Measurements from ENCODE around the gene SLC17A5.
"Not testable (repeated sequence)": the region's sequence is repeated elsewhere in the genome, so short reads cannot be mapped to it uniquely, and the experiment has no call there.

Gene SLC17A5, protein sequence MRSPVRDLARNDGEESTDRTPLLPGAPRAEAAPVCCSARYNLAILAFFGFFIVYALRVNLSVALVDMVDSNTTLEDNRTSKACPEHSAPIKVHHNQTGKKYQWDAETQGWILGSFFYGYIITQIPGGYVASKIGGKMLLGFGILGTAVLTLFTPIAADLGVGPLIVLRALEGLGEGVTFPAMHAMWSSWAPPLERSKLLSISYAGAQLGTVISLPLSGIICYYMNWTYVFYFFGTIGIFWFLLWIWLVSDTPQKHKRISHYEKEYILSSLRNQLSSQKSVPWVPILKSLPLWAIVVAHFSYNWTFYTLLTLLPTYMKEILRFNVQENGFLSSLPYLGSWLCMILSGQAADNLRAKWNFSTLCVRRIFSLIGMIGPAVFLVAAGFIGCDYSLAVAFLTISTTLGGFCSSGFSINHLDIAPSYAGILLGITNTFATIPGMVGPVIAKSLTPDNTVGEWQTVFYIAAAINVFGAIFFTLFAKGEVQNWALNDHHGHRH

DNA sequence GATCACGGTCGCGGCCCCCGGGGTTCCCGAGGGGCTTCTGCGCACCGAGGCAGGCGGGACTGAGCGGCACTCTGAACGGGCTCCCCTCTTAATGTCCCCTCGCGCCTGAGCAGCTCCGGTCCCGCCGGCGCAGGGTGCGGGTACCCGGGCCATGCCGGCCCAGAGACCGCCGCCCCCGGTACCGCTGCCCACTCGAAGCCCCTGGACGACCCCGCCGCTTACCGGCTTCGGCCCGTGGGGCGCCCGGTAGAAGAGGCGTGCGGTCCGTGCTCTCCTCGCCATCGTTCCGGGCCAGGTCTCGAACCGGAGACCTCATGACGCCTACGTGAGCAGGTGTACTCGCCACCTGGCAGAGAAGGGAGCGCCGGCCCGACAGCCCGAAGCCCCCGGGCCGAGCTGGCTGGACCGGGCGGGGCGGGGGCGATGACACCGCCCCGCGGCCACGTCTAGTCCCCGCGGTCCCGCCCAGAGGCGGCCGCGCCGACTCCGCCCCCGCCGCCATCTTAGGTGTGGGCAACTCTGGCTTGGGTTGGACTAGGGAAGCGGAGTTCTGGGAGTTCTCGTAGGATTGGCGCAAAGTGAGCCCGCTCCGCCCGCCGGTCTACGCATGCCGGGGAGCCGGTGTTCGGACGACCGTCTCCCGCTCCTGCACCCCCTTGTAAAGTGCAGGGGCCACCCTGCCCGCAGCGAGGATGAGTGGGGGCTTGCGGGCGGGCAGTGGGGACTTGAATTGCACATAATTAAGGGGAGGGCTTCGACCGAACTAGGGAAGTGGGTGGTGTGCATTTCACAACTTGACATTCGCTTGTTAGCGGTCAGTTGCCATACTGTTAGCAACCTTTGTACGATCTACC, at the start of gene SLC17A5:
Gene SLC17A5, minus strand, starts transcription at position 422 of the 854 bp plus-strand sequence. Its CDS starts 106 bp downstream, at position 316.
- DNase-seq (ENCODE audit: low spot score) = peak; percentile 93

DNA sequence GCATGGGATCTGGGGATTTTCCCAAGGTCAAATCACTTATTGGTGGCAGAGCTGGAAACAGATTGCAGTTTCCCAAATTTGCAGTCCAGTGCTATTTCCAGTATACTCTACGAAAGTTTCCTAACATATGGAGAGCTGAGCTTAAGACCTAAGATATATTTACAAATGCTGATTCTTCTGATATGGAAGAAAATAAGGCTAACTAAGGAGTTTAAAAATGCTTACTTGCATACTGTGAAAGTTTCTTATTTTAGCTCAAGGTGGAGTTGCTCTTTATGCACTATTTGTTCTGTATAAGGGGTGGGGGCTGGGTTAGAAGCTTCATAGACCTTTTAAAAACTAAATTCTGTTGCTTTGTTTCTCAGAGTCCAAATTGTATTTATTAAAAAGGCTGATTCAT, 49.7 kb upstream of the SLC17A5 start:
- DNase-seq (ENCODE audit: low spot score) = no peak

DNA sequence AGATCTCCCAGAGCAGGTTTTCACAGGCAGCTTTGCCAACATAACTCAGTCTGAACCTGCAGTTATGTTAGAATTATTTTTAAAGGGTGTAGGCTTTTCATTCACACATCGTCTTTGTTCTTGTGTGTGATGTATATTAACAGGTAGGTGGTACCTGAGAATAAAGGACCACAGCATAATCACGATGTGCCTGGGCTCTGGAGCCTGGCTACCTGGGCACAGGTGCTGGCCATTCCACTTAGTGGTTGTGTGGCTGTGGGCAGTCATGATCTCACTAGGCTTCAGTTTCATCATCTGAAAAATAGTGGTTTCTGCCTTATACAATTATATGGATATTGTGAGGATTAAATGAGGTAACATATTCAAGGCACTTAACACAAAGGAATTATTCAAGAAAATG, 48.7 kb upstream of the SLC17A5 start:
- DNase-seq (ENCODE audit: low spot score) = no peak

DNA sequence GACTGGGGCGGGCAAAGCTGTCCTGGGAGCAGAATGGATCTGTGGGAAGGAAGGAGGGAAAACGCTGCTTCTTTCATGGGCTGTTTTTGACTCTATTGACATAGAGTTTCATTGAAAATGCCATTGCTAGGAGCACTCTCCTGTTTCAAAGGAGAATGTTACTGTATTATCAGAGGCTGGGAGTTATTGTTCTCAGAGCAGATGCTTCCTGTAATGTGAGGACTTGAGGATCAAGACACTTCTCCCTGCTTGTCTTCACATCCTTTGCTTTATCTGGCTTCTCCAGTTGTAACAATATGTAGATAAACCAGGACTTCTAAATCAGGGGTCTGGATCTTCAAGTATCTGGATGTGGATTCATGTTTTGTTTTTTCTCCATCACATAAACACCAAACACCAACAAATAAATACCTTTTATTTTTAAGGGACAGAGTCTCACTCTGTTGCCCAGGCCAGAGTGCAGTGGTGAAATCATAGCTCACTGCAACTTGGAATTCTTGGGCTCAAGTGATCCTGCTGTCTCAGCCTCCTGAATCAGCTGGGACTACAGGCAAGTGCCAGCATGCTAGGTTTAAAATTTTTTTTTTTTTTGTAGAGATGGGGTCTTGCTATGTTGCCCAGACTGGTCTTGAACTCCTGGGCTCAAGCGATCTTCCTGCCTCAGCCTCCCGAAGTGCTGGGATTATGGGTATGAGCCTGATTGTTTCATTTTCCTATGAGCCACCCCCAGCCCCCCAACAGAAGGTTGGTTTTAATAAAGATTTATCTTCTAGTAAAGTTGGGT, 46.1 kb upstream of the SLC17A5 start:
- no peak for DNase-seq (ENCODE audit: low spot score)

DNA sequence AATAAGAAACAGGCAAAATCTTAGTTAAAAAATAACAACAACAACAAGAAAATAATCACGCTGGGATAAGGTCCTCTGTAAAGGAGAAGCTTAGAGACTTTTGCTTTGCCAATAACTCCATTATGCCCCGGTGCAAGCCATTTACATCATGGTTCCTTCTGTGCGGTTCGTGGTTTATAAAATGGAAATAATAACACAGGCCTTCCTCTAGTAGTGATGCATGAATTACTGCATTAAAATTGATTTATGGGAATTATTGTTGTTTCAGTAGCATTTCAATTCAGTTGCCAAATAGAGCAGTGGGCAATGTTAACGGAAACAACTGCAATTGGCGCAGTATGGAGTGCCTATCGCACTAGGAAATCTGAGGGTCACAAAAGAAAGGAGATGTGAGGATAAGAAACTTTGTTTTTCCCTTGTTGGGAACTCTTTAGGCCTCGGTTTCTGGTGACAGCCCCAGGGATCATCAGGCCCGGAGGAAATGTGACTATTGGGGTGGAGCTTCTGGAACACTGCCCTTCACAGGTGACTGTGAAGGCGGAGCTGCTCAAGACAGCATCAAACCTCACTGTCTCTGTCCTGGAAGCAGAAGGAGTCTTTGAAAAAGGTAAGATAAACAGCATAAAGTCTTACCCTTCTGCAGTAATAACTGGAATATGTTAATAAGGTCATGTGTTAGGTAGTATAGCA, 43.3 kb upstream of the SLC17A5 start:
- no peak for DNase-seq (ENCODE audit: low spot score)

DNA sequence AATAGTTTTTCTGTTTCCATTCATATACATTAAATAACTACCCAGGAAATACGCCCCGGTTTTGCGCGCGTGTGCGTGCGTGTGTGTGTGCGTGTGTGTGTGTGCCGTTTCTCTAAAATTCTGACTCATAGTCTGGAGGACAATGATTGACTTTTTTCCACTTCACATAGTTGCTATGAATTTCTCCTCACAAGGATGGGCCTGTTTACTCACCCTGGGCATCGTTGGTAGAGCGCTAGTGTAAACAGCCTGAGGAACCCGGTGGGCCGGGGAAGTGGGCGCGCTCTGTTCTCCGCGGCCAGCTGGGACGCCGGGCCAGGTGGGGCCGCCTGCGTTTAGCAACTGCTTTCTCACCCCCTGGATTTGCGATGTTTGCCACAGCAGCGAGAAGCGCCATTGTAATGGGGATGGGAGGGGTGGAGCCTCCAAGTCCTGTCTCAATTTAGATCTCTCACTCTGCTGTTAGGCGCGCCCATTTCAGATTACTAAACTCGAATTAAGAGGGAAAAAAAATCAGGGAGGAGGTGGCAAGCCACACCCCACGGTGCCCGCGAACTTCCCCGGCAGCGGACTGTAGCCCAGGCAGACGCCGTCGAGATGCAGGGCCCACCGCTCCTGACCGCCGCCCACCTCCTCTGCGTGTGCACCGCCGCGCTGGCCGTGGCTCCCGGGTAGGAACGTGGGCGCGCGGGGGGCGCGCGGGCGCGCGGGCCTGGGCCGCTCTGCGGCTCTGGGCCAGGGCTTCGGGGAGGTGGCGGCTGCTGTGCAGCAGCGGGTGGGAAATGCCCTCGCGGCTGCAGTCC, 42.0 kb upstream of the SLC17A5 start, which contains the start of gene CD109:
Gene CD109, plus strand, starts transcription at position 585 of the 803 bp plus-strand sequence. Its CDS starts 13 bp downstream, at position 598.
- DNase-seq (ENCODE audit: low spot score) = peak; percentile 65

DNA sequence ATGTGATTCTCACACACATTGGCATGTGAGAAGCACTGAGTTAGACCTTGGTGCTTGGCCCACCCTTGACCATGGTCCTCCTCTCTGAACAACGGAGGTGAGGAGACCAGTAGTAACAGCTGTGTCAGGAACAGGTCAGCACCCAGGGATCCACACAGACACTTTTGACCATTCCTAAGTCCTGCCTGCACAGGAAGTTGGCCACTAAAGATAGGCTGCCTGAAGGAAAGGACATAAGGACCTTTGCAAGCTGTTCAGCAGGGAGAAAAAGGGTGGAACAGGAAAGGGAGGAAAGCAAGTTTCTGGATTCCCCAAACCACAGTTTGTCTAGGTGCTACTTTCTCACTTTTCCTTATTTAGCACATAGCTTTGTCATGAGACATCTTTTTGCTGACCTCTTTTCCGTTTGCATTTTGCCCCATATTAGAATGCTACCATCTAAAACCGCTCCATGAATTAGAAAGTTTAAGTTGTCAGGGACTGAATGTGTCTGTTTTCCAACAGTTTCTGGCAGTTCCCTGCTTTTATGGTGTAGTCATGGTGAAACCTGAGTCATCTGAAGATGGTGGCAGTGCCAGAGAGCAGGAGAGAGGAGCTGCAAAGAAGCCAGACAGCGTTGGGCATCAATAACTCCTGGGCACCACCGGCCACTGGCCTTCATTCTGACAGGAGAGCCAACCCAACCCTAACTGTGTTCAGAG, 41.1 kb upstream of the SLC17A5 start:
- DNase-seq (ENCODE audit: low spot score) = peak; percentile 6

DNA sequence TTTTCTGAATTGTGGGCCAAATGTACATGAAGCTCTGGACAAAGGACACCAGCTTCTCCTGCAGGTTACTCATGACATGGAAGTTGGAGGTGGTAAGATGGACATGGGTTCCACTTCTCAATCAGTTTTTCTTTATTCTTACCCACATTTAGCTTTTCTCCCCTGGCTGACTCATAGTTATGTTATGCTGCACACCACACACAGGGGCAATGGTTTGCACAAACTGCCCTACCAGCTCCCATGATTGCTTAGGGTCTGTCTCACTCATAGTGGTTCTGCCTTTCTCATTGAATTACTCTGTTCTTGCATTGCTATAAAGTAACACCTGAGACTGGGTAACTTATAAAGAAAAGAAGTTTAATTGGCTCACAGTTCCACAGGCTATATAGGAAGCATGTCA, 37.7 kb upstream of the SLC17A5 start:
- DNase-seq (ENCODE audit: low spot score) = no peak

DNA sequence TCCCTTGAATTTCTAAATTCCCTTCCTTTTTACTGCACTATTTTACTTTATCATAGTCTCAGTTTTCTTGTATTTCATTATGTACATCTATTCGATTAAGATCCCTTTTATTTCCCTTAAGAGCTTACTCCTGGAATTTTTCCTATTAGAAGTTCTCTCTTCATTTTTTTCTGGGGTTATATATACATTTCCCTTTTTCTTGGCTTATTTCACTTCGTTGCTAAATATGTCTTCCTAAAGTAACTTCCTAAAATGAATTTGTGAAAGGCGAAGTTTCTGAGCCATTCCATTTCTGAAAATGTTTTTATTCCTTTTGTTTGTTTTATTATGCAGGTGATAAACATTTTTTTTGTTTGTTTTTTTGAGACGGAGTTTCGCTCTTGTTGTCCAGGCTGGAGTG, 36.3 kb upstream of the SLC17A5 start:
- no peak for DNase-seq (ENCODE audit: low spot score)

DNA sequence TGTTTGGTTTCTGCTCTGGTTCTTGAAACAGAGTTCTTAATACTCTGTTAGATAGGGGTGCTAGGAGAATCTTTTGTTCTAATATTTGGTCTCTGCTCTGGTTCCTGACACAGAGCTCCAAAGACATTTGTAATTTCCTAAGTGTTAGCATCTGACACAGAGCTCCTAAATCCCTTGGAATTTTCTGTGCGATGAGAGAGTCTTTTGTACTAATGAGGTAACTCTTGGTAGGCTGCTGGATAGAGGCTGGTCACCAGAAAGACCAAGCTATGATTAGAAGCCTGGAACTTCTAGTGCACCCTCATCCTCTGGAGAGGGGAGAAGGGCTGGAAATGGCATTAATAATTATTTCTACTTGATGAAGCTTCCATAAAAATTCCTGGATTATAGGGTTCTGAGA, 34.6 kb upstream of the SLC17A5 start:
- DNase-seq (ENCODE audit: low spot score) = no peak

DNA sequence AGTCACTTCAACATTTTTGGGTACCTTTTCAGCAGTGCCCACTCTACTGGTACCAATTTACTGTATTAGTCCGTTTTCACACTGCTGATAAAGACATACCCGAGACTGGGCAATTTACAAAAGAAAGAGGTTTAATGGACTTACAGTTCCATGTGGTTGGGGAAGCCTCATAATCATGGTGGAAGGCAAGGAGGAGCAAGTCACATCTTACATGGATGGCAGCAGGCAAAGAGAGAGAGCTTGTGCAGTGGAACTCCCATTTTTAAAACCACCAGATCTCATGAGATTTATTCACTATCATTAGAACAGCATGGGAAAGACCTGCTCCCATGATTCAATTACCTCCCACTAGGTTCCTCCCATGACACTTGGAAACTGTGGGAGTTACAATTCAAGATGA, 29.8 kb upstream of the SLC17A5 start:
- DNase-seq (ENCODE audit: low spot score) = not testable (repeated sequence)

DNA sequence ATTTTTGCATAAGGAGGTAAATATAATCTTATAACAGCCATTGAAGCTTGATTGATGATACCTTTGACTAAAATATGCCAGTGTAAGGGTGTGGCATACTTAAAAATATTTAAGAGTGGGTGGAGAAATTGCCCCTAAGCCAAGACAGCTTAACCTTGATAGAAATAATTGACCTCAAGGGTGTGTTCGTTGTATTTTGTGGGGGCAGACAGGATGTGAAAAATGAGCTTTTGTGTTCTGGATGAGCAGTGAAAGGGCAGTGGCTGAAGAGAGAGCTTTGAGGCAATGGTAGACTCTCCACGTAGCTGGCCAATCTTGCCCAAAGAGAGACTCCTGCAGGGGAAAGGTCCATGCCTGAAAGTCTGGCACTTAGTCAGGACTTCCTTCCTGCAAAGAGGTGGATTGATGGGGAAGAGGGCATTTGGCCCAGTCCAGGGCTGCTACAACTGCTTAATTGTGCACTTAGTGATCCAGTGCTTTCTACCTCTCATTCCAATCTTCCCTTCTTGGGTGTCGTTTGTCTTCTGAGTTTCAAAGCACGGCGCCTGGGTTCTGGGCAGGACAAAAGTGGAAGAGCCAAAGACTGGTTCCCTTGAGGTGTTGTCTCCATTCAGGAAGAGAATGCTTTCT, 26.6 kb upstream of the SLC17A5 start:
- no peak for DNase-seq (ENCODE audit: low spot score)

DNA sequence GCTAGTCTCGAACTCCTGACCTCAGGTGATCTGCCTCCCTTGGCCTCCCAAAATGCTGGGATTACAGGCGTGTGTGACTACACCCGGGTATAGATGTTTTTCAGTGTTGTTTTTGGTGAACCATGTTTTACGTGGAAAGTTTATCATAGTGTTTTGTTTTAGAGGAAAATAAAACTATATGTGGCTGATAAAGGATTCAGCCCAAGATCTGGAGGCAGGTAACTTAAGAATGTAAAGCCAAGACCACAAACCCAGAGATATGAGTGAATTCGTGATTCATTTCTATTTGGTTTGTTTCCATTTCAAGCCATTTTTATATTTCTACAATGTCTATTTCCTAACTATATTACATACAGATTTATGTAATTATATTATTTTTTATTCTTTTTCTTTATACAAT, 26.1 kb upstream of the SLC17A5 start:
- not testable (repeated sequence) for DNase-seq (ENCODE audit: low spot score)

DNA sequence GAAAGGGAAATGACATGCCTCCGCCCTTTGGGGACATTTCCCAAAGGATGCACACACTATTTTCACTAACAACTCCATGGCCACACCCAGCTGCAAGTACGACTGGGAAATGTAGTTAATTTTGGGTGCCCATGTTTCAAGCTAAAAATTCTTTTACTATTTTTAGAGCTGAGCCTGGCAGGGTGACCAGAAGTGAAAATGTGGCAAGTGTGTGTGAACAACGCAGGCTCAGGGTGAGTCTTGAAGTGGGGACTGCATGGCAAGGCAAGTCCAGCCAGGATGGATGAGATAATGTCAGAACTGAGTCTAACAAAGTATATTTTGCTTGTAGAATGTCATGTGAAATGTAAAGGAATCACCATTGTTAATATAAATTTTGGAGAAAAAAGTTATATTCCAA, 25.2 kb upstream of the SLC17A5 start:
- DNase-seq (ENCODE audit: low spot score) = no peak

DNA sequence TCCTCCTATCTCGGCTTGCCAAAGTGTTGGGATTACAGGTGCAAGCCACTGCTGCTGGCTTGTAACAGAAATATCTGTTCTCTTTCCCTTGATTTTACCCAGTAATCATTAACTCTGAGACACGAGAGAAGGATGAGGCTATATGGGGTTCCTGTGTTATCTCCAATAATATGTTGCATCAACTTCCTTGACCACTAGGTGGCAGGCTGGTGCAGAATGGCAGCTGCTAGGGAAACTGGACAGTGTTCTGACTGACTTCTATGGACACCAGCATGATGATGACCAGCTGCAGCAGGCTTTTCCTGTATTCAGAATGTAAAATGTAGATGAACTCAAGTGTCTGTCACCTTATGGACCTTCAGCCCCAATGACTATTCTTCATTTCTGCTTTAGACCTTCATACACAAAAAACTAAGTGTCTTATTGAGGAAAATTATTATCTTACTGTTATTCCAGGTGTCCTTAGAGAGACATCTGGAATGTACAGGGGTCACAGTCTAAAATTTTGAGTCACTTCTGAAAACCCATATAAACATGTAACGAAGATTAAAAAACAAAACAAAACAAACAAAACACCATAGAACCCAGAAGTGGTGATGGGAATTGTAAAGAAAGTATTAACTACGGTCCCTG, 21.8 kb upstream of the SLC17A5 start:
- peak; percentile 82 for DNase-seq (ENCODE audit: low spot score)

DNA sequence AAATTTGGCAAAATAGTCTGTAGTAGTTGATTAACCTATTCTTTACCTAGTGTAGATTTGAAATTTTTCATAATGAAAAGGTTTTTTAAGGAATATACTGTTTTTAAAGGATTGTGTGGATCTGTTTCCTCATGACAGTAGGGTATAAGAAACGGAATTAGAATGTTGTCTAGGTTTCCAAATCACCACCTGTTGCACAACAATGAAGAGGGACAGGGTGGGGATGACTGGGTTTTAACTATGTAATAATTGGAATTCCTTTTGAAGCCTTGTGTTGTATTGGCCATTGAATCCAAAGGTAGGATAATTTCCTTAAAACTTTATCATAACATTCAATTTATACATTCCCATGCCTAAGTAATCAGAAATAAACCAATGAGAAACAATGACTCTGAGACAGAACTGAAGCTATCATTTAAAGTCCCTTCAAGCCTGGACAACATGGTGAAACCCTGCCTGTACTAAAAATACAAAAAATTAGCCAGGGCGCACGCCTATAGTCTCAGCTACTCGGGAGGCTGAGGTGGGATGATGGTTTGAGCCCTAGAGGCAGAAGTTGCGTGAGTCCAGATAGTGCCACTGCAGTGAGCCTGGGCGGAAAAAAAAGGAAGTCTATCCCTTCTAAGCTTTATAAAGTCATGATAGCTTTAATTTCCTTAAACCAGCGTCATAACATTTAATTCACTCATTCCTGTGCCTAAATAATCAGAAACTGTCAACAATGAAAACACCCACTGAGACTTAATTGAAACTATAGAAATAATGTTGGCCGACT, 18.3 kb upstream of the SLC17A5 start:
- DNase-seq (ENCODE audit: low spot score) = no peak

DNA sequence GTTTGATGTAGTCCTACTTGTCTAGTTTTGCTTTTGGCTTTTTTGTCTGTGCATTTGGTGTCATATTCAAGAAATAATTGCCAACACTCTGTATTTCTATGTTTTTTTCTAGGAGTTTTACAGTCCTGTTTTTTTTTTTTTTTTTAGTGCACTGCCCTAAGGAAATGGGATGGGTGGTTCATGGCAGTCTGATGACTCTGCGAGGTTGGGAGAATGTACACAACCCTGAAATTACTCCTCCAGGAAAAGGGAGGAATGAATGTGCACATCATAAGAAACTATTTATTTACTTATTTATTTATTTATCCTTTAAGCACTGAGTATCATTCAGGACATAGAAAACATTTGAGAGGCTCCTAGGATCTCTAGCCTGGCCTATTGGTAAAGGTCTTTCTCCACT, 15.2 kb upstream of the SLC17A5 start:
- no peak for DNase-seq (ENCODE audit: low spot score)

DNA sequence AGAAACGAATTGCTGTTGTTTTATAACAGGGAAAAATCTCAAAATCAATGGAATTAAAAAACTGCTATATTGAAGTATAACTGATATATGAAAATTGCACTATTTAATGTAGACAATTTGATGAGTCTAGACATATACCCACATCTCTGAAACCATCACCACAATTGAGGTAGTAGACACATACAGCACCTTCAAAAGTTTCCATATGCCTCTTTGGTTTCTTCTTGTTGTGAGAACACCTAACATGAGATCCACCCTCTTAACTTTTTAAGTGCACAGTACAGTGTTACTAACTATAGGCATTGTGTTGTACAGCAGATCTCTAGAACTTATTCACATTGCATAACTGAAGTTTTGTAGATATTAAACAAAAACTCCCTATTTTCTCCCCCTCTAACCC, 14.0 kb upstream of the SLC17A5 start:
- no peak for DNase-seq (ENCODE audit: low spot score)
